HG03439 (cell line): ENCODE measurements around the gene DRC3.

Experiments used
- ATAC-seq: cut with Tn5 transposase; IDR thresholded peaks from one replicate; pipeline ENCODE4 v1.9.1; 2021; ENCODE audit warnings: mild to moderate bottlenecking, moderate library complexity; ENCODE audit not compliant: unreplicated experiment

The DRC3 gene

GRCh38 chr17:18041776-18042175 lies 69.1 kb downstream of the DRC3 start:
- ATAC-seq: no peak

DNA sequence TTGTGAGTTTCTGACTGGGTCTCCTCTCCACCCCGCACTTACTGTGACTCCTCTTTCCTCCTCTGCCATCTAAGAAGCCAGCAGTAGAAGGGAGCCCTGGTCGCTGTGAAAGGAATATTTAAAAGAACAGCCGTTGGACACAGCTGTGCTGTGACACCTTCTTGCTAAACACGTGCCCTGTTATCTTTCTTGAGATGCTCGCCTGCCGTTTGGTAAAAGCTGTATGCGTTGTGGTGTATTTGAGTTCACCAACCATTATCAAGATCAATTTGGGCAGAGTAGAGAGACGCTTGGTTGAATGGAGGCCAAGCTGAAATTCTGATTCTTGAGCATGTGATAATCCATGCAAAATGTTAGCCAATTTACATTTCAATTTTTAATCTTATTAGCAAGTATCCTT lies 70.3 kb downstream of the DRC3 start:
- ATAC-seq: no peak

DNA sequence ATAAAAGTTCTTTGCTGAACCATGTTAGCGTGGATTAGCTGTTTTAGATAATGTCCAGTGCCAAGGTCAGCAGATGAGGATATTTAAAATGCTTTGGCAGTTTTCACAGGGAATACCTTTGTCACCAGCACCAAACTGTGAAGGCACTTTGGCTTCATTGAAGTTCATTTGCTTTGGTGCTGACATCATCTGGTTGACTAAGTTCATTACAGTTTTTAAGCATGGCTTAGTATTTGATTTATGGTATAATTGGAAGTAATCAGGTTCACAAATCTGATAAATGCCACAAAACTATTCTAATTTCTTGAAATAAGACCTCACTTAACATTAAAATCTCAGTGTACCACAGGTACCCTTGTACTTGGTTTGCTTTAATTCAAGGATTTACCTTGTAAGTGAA lies 70.8 kb downstream of the DRC3 start:
- no peak for ATAC-seq

DNA sequence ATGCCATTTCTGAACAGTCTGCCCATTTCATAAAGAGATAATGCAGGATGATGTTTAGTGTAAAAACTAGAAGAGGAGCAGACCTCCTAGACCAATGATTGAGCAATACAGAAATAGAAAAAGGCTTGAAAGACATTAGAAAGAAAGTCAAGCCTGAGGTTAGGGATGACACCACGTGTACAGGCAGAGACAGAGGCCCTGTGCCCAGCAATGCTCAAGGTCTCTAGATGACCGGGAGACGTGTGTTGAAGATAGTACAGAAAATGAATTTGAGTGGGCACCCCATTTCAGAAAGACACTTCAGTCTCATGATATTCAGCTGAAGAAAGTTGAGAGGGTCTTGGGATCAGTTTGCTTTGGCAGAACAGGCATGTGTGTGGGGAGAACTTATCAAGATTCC lies 71.9 kb downstream of the DRC3 start:
- ATAC-seq: no peak

- no peak for ATAC-seq
These were observed 73.2 kb downstream of the DRC3 start for GRCh38 chr17:18045691-18046350.

DNA sequence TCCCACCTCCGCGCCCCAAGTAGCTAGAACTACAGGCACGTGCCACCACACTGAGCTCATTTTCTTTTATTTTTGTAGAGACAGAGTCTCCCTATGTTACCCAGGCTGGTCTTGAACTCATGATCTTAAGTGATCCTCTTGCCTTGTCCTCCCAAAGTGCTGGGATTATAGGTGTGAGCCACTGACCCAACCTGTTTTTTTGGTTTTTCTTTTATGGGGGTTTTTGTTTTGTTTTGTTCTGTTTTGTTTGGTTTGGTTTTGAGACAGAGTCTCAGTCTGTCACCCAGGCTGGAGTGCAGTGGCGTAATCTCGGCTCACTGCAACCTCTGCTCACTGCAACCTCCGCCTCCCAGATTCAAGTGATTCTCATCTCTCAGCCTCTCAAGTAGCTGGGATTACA lies 82.9 kb downstream of the DRC3 start:
- ATAC-seq: no peak

- no peak for ATAC-seq
These were observed 83.6 kb downstream of the DRC3 start for GRCh38 chr17:18056214-18056613.

- ATAC-seq: no peak
These were observed 86.6 kb downstream of the DRC3 start for GRCh38 chr17:18059283-18059682.

GRCh38 chr17:18064053-18064452 lies 91.4 kb downstream of the DRC3 start:
- ATAC-seq: no peak

DNA sequence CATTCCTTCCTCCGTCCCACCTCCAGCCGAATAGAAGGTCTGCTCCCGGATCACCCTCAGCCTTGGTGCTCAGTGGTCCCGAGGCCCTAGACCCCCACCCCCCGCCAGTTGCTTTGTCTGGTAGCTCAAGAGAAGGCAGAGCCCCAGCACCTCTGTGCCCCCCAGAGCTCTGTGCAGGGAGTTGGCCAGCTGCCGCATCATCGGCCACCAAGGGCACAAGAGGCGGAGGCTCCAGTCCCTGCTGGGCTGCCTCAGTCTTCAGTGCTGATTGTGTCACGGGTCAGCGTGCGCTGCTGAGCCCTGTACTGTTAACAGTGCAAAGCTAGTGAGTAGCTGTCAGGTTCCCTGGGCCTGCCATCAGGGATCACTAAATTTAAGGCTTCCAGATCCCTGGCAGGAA lies 92.9 kb downstream of the DRC3 start:
- ATAC-seq: no peak
